Measurements from ENCODE around the gene C11orf71.

DNA sequence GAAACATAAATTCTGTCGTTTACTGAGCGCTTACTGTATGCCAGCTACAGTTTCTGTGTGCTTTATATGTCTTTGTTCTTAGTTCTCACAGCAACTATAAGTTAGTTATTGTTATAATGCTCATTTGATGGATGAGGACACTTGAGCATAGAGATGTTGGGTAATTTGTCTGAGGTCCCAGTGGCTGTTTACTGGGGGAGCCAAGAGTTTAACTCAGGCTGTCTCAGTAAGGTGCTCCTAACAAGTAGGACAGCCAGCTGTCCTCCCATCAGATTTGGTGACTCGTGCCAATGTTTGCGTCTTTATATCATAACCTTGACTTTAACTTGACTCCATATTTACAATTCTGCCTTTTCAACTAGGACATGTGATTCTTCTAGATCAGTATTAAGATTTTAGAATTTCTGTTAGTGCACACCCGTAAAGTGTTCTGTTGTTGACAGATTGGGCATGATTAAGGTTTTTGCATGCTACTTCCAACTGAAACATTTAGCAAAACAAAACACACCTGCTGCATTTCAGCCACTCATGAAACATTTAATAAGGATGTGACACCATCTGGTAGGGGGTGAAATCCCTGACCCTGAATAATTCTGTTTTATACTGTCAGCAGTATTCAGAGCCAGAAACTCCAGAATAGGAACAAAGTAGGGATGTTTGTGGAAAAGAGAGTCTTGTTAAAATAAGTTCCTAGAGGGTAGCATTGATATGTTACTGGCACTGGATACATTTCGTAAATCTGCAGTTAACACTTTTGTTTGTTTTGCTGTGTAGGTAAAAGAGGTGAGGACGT, 40.9 kb upstream of the C11orf71 start:
- TF ChIP-seq POLR2A (IDR thresholded peaks at IDR 0.05) (no peak), EP300 (IDR thresholded peaks at IDR 0.05) (no peak), POLR2AphosphoS5 (IDR thresholded peaks at IDR 0.05) (peak in 1 of 4 donors; percentile 13)
